GM23338 (cell line): ENCODE results near the gene GH1. TPM values are rescaled to one million over a fixed set of nuclear protein-coding genes. Genes with fewer than 3 reads are reported as not detected.
"Not testable (repeated sequence)": the region's sequence is repeated elsewhere in the genome, so short reads cannot be mapped to it uniquely, and the experiment has no call there.

Experiments
- ATAC-seq: fragments of 200-7000 bp; cut with Tn5 transposase; 3 replicates; pipeline ENCODE4 v1.9.1; 2020
- DNase-seq: peaks from one replicate; pipeline ENCODE4 v3.0.0-alpha.2; 2015; ENCODE audit warnings: low spot score
- H2AFZ ChIP-seq: fragments of 200-600 bp; sonication (generic); 2 replicates; pipeline ENCODE4 v1.8.0; 2016; ENCODE audit warnings: antibody characterized with exemption, mild to moderate bottlenecking, moderate library complexity
- H3F3A ChIP-seq: fragments of 200-600 bp; sonication (generic); replicated peaks from 2 replicates; pipeline ENCODE4 v1.8.0; 2017; ENCODE audit warnings: antibody characterized with exemption, mixed run types, low read depth
- H3K27ac ChIP-seq: fragments of 200-600 bp; sonication (generic); 2 replicates; pipeline ENCODE4 v1.6.1; 2016; ENCODE audit warnings: low read depth
- H3K27me3 ChIP-seq: fragments of 200-600 bp; sonication (generic); 2 replicates; pipeline ENCODE4 v1.8.0; 2016; ENCODE audit warnings: mild to moderate bottlenecking, mixed run types, moderate library complexity; ENCODE audit not compliant: insufficient read depth
- H3K36me3 ChIP-seq: fragments of 200-600 bp; sonication (generic); 2 replicates; pipeline ENCODE4 v1.8.0; 2016; ENCODE audit warnings: mild to moderate bottlenecking; ENCODE audit not compliant: insufficient read depth
- H3K4me1 ChIP-seq: fragments of 200-600 bp; sonication (generic); 2 replicates; pipeline ENCODE4 v1.8.0; 2016; ENCODE audit warnings: mild to moderate bottlenecking, moderate library complexity; ENCODE audit not compliant: insufficient read depth
- H3K4me2 ChIP-seq: fragments of 200-600 bp; sonication (generic); 2 replicates; pipeline ENCODE4 v1.7.1; 2017; ENCODE audit warnings: mixed run types
- H3K4me3 ChIP-seq: fragments of 200-600 bp; sonication (generic); 2 replicates; pipeline ENCODE4 v1.6.1; 2016; ENCODE audit warnings: mixed run types
- H3K79me2 ChIP-seq: fragments of 200-600 bp; sonication (generic); replicated peaks from 2 replicates; pipeline ENCODE4 v1.8.0; 2017; ENCODE audit warnings: mild to moderate bottlenecking; ENCODE audit not compliant: insufficient read depth
- H3K9me2 ChIP-seq: fragments of 200-600 bp; sonication (generic); 2 replicates; pipeline ENCODE4 v1.8.0; 2017; ENCODE audit not compliant: insufficient read depth
- H4K20me1 ChIP-seq: fragments of 200-600 bp; sonication (generic); replicated peaks from 2 replicates; pipeline ENCODE4 v1.8.0; 2017; ENCODE audit warnings: mild to moderate bottlenecking; ENCODE audit not compliant: insufficient read depth
- H3K27ac Mint-ChIP-seq: 2 replicates; pipeline ENCODE4 v1.8.0; 2020; ENCODE audit warnings: inconsistent platforms, mild to moderate bottlenecking, moderate library complexity, mixed read lengths
- H3K27me3 Mint-ChIP-seq: 3 replicates; pipeline ENCODE4 v1.8.0; 2022; ENCODE audit warnings: low read depth, mild to moderate bottlenecking, moderate library complexity, mixed read lengths, inconsistent platforms; ENCODE audit not compliant: insufficient read depth, poor library complexity
- H3K36me3 Mint-ChIP-seq: 3 replicates; pipeline ENCODE4 v1.8.0; 2021; ENCODE audit warnings: low read depth, mild to moderate bottlenecking, inconsistent platforms, moderate library complexity, mixed read lengths
- H3K4me1 Mint-ChIP-seq: 3 replicates; pipeline ENCODE4 v1.8.0; 2020; ENCODE audit warnings: mild to moderate bottlenecking, inconsistent platforms, mixed read lengths
- H3K4me3 Mint-ChIP-seq: 3 replicates; pipeline ENCODE4 v1.8.0; 2021; ENCODE audit warnings: moderate library complexity, mild to moderate bottlenecking, inconsistent platforms, mixed read lengths
- H3K9me3 Mint-ChIP-seq: 3 replicates; pipeline ENCODE4 v1.8.0; 2020; ENCODE audit warnings: moderate library complexity, mild to moderate bottlenecking, inconsistent platforms, mixed read lengths
- CREB1 ChIP-seq: fragments of 250-450 bp; sonication (Bioruptor Pico); IDR thresholded peaks from 2 replicates; pipeline ENCODE4 v1.5.0; 2020; ENCODE audit warnings: low read depth, mild to moderate bottlenecking, moderate library complexity
- CTCF ChIP-seq, 2 experiments: fragments of 200-600 bp in 1 of 2; sonication (generic) in 1 of 2; conservative IDR thresholded peaks; 2 replicates each; pipeline versions ENCODE4 v1.5.1 to v1.6.1; 2016 to 2017; ENCODE audit warnings: antibody characterized with exemption in 2 of 2, low read depth in 2 of 2, mild to moderate bottlenecking in 2 of 2, moderate library complexity in 1 of 2
- EZH2 ChIP-seq: fragments of 200-600 bp; sonication (generic); IDR thresholded peaks from one replicate; pipeline ENCODE4 v1.8.0; 2017; ENCODE audit warnings: antibody characterized with exemption, mild to moderate bottlenecking, low read depth; ENCODE audit not compliant: unreplicated experiment
- ZNF114 ChIP-seq: fragments of 250-450 bp; sonication (Bioruptor Pico); IDR thresholded peaks from 2 replicates; pipeline ENCODE4 v1.5.0; 2020; ENCODE audit warnings: mild to moderate bottlenecking, moderate library complexity
- ZNF462 ChIP-seq: fragments of 250-450 bp; sonication (Bioruptor Pico); IDR thresholded peaks from 2 replicates; pipeline ENCODE4 v1.5.0; 2020; ENCODE audit warnings: mild to moderate bottlenecking, moderate library complexity
- polyA plus RNA-seq: library from polyadenylated mRNA; unstranded; fragments of >200 nt; fragmentation: Nextera tagmentation; extraction: Ambion mirVana; gene quantifications from 2 replicates; pipeline ENCODE4 v1.2.1, GENCODE V29; 2016
- total RNA-seq: library from RNA; depleted of rRNA; stranded (reverse); fragments of >200 nt; shearing (Covaris generic); gene quantifications from 2 replicates; pipeline ENCODE4 v1.2.3, GENCODE V29; 2014

GH1 gene
- total and polyA plus RNA-seq, 2 experiments from 2014 or later = 0.57 TPM; not detected in 1

GRCh38 chr17:63910096-63910495 is 8.5 kb downstream of the GH1 start:
- Mint-ChIP-seq H3K27ac (no peak overlapping the region), H3K4me1 (peaks cover 20% of the 10 kb centered on the region), H3K9me3 (no peaks in the 10 kb centered on the region), H3K27me3 (peaks cover 7% of the 10 kb centered on the region), H3K36me3 (no peaks in the 10 kb centered on the region), H3K4me3 (no peak overlapping the region)
- no peak overlapping the region for H3K27ac ChIP-seq
- H3K36me3 ChIP-seq = no peaks in the 10 kb centered on the region
- no peaks in the 10 kb centered on the region; the same call in 1 of the 2 replicates for H3K4me1 ChIP-seq
- H2AFZ ChIP-seq = no peak overlapping the region
- no peaks in the 10 kb centered on the region for H3K9me2 ChIP-seq
- H3K4me2 ChIP-seq = no peak overlapping the region
- ATAC-seq (no peak), DNase-seq (no peak)
- TF ChIP-seq EZH2 = no peak
- no peak for TF ChIP-seq ZNF114 (CRISPR knock-in tag)
- TF ChIP-seq CREB1 = no peak
- TF ChIP-seq ZNF462 (CRISPR knock-in tag) = no peak
- no peak for TF ChIP-seq CTCF (conservative IDR thresholded peaks at IDR 0.05; ENCODE audit: low read depth in 2 of 2)
- no peaks in the 10 kb centered on the region for H3K79me2 ChIP-seq
- H3F3A ChIP-seq = no peaks in the 10 kb centered on the region
- H3K27me3 ChIP-seq = no peaks in the 10 kb centered on the region; the same call in 1 of the 2 replicates
- H4K20me1 ChIP-seq = no peaks in the 10 kb centered on the region
- no peak overlapping the region for H3K4me3 ChIP-seq

- H3K36me3 Mint-ChIP-seq, H3K9me3 Mint-ChIP-seq, H3K27me3 ChIP-seq: not testable (repeated sequence)
These were observed 9.1 kb downstream of the GH1 start for GRCh38 chr17:63909586-63909985.

More at GRCh38 chr17:63909586-63909985, 9.1 kb downstream of the GH1 start:
- not testable (repeated sequence) for DNase-seq, H3K4me3 Mint-ChIP-seq, H3K9me2 ChIP-seq, H4K20me1 ChIP-seq, H3K27me3 Mint-ChIP-seq, H3K4me3 ChIP-seq, H3K4me1 ChIP-seq, H2AFZ ChIP-seq, H3K4me2 ChIP-seq, H3K36me3 ChIP-seq, H3K27ac ChIP-seq, H3F3A ChIP-seq, H3K27ac Mint-ChIP-seq, ATAC-seq, H3K79me2 ChIP-seq
- peaks cover 20% of the 10 kb centered on the region for H3K4me1 Mint-ChIP-seq
